PC-9 (cell line): ENCODE data around the gene HINT2. TPM values are rescaled to one million over a fixed set of nuclear protein-coding genes. Genes with fewer than 3 reads are reported as not detected.

Source experiments
- BruUV-seq: library from RNA; stranded (reverse); fragments of 400-500 nt; replicated peaks from 2 replicates; lab custom pipeline; 2021; lab: Mats Ljungman, UMichigan
- CTCF ChIA-PET: fragments of 300-600 bp; sonication (Branson Sonifier 250); formaldehyde crosslinking; loops from one replicate; lab custom pipeline; 2022; ENCODE audit warnings: antibody characterized with exemption; lab: Charles Lee
- POLR2A ChIA-PET: fragments of 300-600 bp; sonication (Branson Sonifier 250); formaldehyde crosslinking; loops from one replicate; lab custom pipeline; 2022; ENCODE audit warnings: antibody characterized with exemption; ENCODE audit not compliant: unreplicated experiment; lab: Charles Lee
- DNase-seq, 2 experiments: peaks; one replicate each; pipeline versions ENCODE4 v3.0.0 to v3.0.0-alpha.2; 2015 to 2022; ENCODE audit warnings: mixed read lengths in 1 of 2
- H2AFZ ChIP-seq: fragments of 200-600 bp; sonication (generic); 2 replicates; pipeline ENCODE4 v1.8.1; 2017; ENCODE audit warnings: antibody characterized with exemption
- H3F3A ChIP-seq: fragments of 200-600 bp; sonication (generic); 2 replicates; pipeline ENCODE4 v1.8.1; 2017; ENCODE audit warnings: antibody characterized with exemption, mild to moderate bottlenecking, low read depth; ENCODE audit not compliant: insufficient read depth
- H3K27ac ChIP-seq: fragments of 200-600 bp; sonication (generic); 2 replicates; pipeline ENCODE4 v1.6.1; 2016; ENCODE audit warnings: mixed run types
- H3K27me3 ChIP-seq: fragments of 200-600 bp; sonication (generic); 2 replicates; pipeline ENCODE4 v1.6.1; 2016; ENCODE audit warnings: low read depth, mixed run types; ENCODE audit not compliant: insufficient read depth
- H3K36me3 ChIP-seq: fragments of 200-600 bp; sonication (generic); 2 replicates; pipeline ENCODE4 v1.6.1; 2016; ENCODE audit warnings: low read depth, mixed run types
- H3K4me1 ChIP-seq: fragments of 200-600 bp; sonication (generic); replicated peaks from 2 replicates; pipeline ENCODE4 v1.6.1; 2016; ENCODE audit warnings: mixed run types; ENCODE audit not compliant: insufficient read depth
- H3K4me2 ChIP-seq: fragments of 200-600 bp; sonication (generic); 2 replicates; pipeline ENCODE4 v1.6.1; 2017; ENCODE audit warnings: mixed run types
- H3K4me3 ChIP-seq: fragments of 200-600 bp; sonication (generic); 2 replicates; pipeline ENCODE4 v1.6.1; 2016; ENCODE audit warnings: mixed run types
- H3K79me2 ChIP-seq: fragments of 200-600 bp; sonication (generic); 2 replicates; pipeline ENCODE4 v1.6.1; 2017; ENCODE audit warnings: low read depth, mixed run types
- H3K9me2 ChIP-seq: fragments of 200-600 bp; sonication (generic); 2 replicates; pipeline ENCODE4 v1.8.1; 2017; ENCODE audit warnings: mild to moderate bottlenecking; ENCODE audit not compliant: insufficient read depth
- H3K9me3 ChIP-seq: fragments of 200-600 bp; sonication (generic); 2 replicates; pipeline ENCODE4 v1.8.1; 2016; ENCODE audit warnings: low read depth; ENCODE audit not compliant: insufficient read depth
- H4K20me1 ChIP-seq: fragments of 200-600 bp; sonication (generic); 2 replicates; pipeline ENCODE4 v1.8.1; 2017; ENCODE audit not compliant: insufficient read depth
- CTCF ChIP-seq: fragments of 200-600 bp; sonication (generic); conservative IDR thresholded peaks from 2 replicates; pipeline ENCODE4 v1.6.1; 2017; ENCODE audit warnings: mixed run types, antibody characterized with exemption, mild to moderate bottlenecking, moderate library complexity
- EZH2 ChIP-seq: fragments of 200-600 bp; sonication (generic); IDR thresholded peaks from 2 replicates; pipeline ENCODE4 v1.8.0; 2017; ENCODE audit warnings: antibody characterized with exemption, low read depth
- intact Hi-C: fragments of 100-400 bp; cut with micrococcal nuclease; formaldehyde crosslinking; loops from one replicate; pipeline ENCODE4 v1.10.0; 2022; ENCODE audit not compliant: unreplicated experiment
- total RNA-seq: library from RNA; stranded (reverse); gene quantifications from 2 replicates; pipeline ENCODE4 v1.2.3, GENCODE V29; 2021

HINT2 gene
- total RNA-seq, 1 experiment from 2014 or later = 53.1 TPM

- BruUV-seq = no TSS peak
- intact Hi-C loops = no loop called here
- no peak overlapping the region for H2AFZ ChIP-seq
- no peaks in the 10 kb centered on the region for H3K9me3 ChIP-seq
- H3K4me1 ChIP-seq = peaks cover 21% of the 10 kb centered on the region
- ChIA-PET CTCF (interaction anchor here (0.6 kb wide), 1 partner anchor 111 kb away, joined by 4 read pairs; no protein-coding TSS in a partner anchor), POLR2A (interaction anchor here (0.5 to 0.6 kb wide), 3 partner anchors 10 to 100 kb away, joined by 4 to 6 read pairs (median 5); no protein-coding TSS in a partner anchor)
- no peak for DNase-seq
- no peaks in the 10 kb centered on the region for H3K9me2 ChIP-seq
- H3K36me3 ChIP-seq = no peaks in the 10 kb centered on the region
- peaks cover 17% of the 10 kb centered on the region for H3F3A ChIP-seq
- H4K20me1 ChIP-seq = no peaks in the 10 kb centered on the region
- H3K79me2 ChIP-seq = no peaks in the 10 kb centered on the region
- TF ChIP-seq CTCF = no peak
- no peak for TF ChIP-seq EZH2
- peak overlapping the region; percentile 45; the same call in 1 of the 2 replicates for H3K27ac ChIP-seq
- H3K27me3 ChIP-seq = no peaks in the 10 kb centered on the region
- peak overlapping the region; percentile 26 for H3K4me2 ChIP-seq
- no peak overlapping the region for H3K4me3 ChIP-seq
Observed at GRCh38 chr9:35771534-35771933, 43.3 kb downstream of the HINT2 start.

- H3K27ac ChIP-seq = 0 out of 2 replicates have a peak overlapping the region, but pooled peaks have one; percentile 20
- no TSS peak for BruUV-seq
- CTCF ChIA-PET = interaction anchor here (0.6 to 0.7 kb wide), 2 partner anchors 74 to 111 kb away, joined by 3 to 4 read pairs; no protein-coding TSS in a partner anchor
- POLR2A ChIA-PET = interaction anchor here (0.5 to 0.6 kb wide), 2 partner anchors 10 to 63 kb away, joined by 4 to 6 read pairs; no protein-coding TSS in a partner anchor
- intact Hi-C loops = no loop called here
- no peak for TF ChIP-seq CTCF
- no peak for TF ChIP-seq EZH2
- peaks cover 21% of the 10 kb centered on the region for H3K4me1 ChIP-seq
- H4K20me1 ChIP-seq = no peaks in the 10 kb centered on the region
- H3K4me3 ChIP-seq = no peak overlapping the region
- no peaks in the 10 kb centered on the region for H3K27me3 ChIP-seq
- peak overlapping the region; percentile 26 for H3K4me2 ChIP-seq
- H3K36me3 ChIP-seq = no peaks in the 10 kb centered on the region
- peaks cover 17% of the 10 kb centered on the region for H3F3A ChIP-seq
- H3K9me3 ChIP-seq = no peaks in the 10 kb centered on the region
- H2AFZ ChIP-seq = no peak overlapping the region
- no peaks in the 10 kb centered on the region for H3K79me2 ChIP-seq
- DNase-seq = no peak
- H3K9me2 ChIP-seq = no peaks in the 10 kb centered on the region
Observed at GRCh38 chr9:35771075-35771433, 43.8 kb downstream of the HINT2 start.

- Histone ChIP-seq H3K27me3 (no peaks in the 10 kb centered on the region), H3K79me2 (no peaks in the 10 kb centered on the region), H3K27ac (no peak overlapping the region), H3K4me2 (no peak overlapping the region), H4K20me1 (no peaks in the 10 kb centered on the region), H3K4me3 (no peak overlapping the region), H3K4me1 (peaks cover 21% of the 10 kb centered on the region), H3F3A (peaks cover 17% of the 10 kb centered on the region), H3K9me3 (no peaks in the 10 kb centered on the region), H2AFZ (no peak overlapping the region), H3K9me2 (no peaks in the 10 kb centered on the region), H3K36me3 (no peaks in the 10 kb centered on the region)
- no TSS peak for BruUV-seq
- ChIA-PET CTCF (interaction anchor here (0.7 kb wide), 1 partner anchor 179 kb away, joined by 3 read pairs; no protein-coding TSS in a partner anchor), POLR2A (no interaction called here)
- DNase-seq = no peak
- intact Hi-C loops = no loop called here
- TF ChIP-seq EZH2 (no peak), CTCF (no peak)
Observed at GRCh38 chr9:35769763-35770162, 45.1 kb downstream of the HINT2 start.
